LNCaP clone FGC (cell line): ENCODE measurements around the gene CST5.

Experiments
- DNase-seq: peaks from one replicate; pipeline ENCODE4 v3.0.0-alpha.2; 2011; ENCODE audit warnings: low read depth
- H3K4me3 ChIP-seq: 2 replicates; pipeline ENCODE4 v1.5.1; 2011; ENCODE audit warnings: mild to moderate bottlenecking, low read depth, low read length, control low read depth
- TF ChIP-seq, protein P1 (sequence below): IDR thresholded peaks from 2 replicates; pipeline ENCODE4 v1.5.1; 2012; ENCODE audit warnings: mild to moderate bottlenecking; ENCODE audit not compliant: control insufficient read depth, insufficient read depth; ENCODE audit errors: extremely low read depth

Gene CST5, protein sequence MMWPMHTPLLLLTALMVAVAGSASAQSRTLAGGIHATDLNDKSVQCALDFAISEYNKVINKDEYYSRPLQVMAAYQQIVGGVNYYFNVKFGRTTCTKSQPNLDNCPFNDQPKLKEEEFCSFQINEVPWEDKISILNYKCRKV

DNA sequence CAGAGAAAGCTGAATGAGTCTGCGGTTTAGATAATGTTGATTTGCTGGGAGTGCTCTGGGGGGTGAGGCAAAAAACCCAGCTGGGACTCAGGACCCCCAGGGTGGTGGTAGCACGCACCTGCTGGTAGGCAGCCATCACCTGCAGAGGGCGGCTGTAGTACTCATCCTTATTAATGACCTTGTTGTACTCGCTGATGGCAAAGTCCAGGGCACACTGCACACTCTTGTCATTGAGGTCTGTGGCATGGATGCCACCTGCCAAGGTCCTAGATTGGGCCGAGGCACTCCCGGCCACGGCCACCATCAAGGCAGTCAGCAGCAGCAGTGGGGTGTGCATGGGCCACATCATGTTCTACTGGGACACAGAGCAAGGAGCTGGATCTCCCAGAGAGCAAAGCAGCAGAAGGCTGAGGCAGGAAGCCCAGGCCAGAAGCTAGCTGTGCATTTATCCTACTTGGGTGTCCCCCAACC, at the start of gene CST5:
TSS of gene CST5 (minus strand) at position 421 of the 471 bp plus-strand sequence. CDS start at position 349, 72 bp downstream.
- no peak within 1 kb of the TSS for H3K4me3 ChIP-seq
- no peak for DNase-seq
- TF ChIP-seq, protein P1, sequence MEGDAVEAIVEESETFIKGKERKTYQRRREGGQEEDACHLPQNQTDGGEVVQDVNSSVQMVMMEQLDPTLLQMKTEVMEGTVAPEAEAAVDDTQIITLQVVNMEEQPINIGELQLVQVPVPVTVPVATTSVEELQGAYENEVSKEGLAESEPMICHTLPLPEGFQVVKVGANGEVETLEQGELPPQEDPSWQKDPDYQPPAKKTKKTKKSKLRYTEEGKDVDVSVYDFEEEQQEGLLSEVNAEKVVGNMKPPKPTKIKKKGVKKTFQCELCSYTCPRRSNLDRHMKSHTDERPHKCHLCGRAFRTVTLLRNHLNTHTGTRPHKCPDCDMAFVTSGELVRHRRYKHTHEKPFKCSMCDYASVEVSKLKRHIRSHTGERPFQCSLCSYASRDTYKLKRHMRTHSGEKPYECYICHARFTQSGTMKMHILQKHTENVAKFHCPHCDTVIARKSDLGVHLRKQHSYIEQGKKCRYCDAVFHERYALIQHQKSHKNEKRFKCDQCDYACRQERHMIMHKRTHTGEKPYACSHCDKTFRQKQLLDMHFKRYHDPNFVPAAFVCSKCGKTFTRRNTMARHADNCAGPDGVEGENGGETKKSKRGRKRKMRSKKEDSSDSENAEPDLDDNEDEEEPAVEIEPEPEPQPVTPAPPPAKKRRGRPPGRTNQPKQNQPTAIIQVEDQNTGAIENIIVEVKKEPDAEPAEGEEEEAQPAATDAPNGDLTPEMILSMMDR, result no peak

DNA sequence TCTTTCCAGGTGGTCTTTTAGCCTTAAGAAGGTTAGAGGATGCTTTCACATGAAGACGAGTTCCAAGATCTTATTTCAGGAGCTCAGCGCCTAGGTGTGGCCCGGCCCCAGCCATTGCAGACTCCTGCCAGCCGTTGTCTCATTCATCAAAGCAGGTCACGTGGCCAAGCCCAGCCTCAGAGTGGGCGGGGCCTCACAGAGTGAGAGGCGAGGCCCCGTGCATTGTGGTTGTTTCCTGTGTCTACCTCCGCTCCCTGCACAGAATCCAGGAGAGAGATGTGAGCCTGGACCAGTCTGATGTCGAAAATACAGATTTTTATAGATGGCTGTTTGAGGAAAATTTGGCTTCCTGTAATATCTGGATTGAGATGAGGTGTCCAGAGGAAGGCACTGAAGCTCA, 49.2 kb upstream of the CST5 start:
- H3K4me3 ChIP-seq, result no peak overlapping the region
- TF ChIP-seq, protein P1, result no peak
- DNase-seq, result no peak

DNA sequence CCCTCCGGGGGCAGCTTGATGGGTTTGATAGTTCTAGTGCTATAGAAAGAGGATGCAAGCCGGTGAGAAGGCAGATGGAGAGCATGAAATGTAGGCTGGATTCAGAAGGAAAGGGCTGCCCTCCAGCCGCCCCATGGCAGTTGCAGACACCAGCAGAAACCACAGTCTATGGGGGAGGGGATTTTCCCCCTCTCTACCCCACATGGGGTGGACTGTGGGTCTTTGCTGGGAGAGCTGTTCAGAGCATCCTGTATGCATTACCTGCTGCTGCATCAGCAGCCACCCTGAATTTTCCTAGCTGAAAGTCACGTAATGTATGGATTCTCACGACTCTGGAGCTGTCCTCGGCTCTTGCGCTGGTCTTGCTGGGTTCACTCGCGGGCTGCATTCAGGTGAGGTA, 48.8 kb upstream of the CST5 start:
- no peak for DNase-seq
- H3K4me3 ChIP-seq, result no peak overlapping the region
- TF ChIP-seq, protein P1, result no peak

DNA sequence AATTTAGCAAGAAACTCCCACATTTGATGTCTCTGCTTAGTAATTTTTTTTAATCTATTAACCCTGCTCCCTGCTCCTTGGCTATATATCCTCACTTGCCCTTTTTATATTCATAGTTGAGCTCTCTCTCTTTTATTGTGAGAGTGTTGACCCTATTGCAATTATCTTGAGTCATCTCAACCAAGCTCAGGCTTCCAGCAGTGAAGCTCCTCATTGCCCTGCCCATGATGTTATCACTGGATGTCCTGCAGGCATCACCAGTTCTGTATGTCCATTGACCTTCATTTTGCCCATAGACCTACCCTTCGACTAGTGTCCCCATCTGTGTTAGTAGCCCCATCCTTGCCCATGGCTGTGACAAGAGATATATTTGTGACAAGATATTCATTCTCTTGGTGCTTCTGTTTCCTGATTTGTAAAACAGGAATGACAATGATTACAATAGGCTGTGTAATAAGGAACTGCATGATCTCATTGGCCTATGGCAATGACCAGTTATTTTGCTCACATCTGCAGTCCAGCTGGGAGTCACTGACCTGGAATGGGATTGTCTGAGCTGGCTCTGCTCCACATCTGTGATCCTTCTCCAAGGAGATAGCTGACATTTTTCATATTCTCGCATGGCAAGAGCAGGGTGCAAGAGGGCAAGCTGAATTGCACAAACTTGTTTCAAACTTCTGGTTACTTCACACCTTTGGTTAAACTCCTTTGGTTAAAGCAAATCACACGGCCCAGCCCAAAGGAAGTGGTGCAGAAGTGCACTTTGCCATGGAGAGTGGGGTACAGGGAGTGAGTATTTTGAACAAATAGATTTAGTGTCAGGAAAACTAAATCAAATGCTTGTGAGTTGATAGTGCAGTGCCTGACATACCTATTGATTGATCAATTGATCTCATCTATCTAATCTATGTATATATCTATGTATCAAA, 47.7 kb upstream of the CST5 start:
- H3K4me3 ChIP-seq, result no peak overlapping the region

DNA sequence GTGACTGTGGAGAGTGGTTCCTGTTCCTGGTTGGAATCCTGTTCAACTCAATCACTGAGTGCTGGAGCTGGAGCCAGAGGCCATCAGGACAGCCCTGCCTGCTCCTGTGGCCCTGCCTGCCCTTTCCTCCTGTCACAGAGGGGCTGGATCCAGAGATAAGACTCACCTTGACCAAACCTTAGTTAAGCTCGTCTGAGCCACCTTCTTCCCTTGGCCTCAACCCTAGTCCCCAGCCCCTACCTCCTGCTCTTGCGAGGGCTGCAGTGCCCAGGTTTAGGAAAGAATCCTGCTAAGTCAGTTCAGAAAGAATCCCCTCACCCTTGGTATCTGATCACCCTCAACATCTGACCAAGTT, 47.0 kb upstream of the CST5 start:
- no peak overlapping the region for H3K4me3 ChIP-seq
- no peak for DNase-seq
- TF ChIP-seq, protein P1, result no peak

More for the DNA sequence above, 47.7 kb upstream of the CST5 start:
- no peak for DNase-seq
- TF ChIP-seq, protein P1, result no peak

DNA sequence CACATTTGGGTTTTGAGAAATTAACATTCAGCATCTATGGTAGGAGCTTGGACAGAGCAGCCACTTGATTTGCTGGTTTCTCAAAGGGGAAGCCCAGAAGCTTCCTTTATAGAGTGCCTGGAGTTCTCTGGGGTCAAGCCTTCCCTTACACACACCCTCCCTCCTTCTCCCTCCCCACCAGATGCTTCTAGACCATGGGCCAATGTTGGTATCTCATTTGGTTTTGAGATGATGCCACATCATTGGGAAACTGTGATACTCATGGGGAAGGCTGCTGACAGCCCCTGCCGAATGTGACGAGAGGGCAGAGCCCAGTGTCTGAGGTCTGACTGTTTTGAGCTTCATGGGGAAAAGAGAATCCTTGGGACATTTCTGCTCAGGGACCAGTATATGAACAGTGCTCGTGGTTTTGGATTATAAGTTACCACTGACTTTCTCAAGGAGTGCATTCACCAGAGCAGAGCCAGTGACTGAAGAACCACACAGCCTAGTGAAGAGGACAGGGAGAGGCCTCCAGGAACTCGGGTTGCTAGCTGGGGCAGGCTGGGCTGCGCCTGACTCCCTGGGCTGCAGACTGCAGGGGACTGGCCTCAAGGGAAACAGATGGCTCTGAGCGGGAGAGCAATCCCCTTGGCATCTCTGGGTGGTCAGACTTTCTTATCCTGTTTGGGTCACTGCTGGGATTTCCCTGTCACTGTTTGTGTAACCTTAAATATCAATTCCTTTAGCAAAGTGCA, 46.4 kb upstream of the CST5 start:
- no peak for DNase-seq
- H3K4me3 ChIP-seq, result no peak overlapping the region
- TF ChIP-seq, protein P1, result no peak
